HG03354 (cell line): ENCODE data around the gene FGF4.

ENCODE experiments used
- ATAC-seq: cut with Tn5 transposase; IDR thresholded peaks from one replicate; pipeline ENCODE4 v1.9.1; 2021; ENCODE audit warnings: mild to moderate bottlenecking; ENCODE audit not compliant: unreplicated experiment, poor library complexity, severe bottlenecking

FGF4 gene, protein sequence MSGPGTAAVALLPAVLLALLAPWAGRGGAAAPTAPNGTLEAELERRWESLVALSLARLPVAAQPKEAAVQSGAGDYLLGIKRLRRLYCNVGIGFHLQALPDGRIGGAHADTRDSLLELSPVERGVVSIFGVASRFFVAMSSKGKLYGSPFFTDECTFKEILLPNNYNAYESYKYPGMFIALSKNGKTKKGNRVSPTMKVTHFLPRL

DNA sequence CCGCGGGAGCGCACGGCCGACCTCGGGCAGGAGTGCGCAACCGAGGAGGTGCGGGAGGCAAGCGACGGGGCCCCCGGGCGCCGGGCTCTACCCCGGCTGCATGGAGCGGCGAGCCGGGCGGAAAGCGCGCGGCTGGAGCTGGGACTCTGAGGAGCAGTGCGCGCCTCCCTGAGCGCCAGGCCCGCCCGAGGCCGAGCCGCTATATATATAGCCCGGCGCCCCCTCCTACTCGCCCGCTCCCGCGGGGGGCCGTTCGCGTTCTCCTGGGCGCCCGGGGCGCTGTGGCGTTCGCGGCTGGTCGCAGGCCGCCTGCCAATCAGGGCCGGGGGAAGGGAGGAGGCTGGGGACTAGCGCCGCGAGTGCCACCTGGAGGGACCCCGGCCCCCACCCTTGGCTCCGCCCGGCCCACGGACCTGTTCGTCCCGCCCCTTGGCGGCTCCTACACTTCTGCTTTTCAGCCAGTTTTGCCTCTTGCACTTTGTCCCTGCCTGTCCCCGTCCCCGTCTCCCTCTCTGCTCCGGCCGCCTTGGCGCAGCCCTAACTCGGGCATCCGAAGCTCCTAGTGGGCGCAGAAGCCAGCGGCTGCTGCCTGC is at the start of gene FGF4:
Gene FGF4, minus strand, starts transcription at position 179 of the 593 bp plus-strand sequence. CDS start 257 bp downstream, outside the sequence.
- ATAC-seq, result no peak

DNA sequence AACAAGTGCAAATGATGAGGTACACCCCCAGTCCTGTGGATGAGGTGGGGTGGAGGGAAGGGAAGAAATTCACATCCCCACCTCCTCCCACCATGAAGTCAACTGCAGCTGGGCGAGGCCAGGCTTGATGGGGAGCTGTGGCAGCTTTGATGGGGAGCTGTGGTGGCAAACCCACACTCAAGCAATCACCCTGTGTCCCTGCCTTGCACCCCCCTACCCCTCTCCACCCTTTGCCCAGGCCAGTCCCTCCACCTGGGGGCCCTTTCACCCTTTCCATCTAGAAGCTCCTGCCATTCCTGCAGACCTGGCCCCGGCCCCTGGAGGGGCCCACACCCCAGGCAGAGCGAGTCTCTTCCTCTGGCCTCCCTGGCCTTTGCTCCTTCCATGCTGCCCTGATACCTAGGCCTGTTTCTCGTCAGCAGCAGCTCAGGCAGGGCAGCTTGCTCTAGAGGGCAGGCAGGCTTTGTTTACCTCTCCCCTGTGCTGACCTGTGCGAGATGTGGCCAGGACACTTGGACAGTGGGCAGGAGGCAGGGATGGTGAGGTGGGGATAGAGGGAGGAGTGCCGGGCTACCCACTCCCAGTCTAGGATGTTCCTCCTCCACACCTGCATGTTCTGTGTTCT is 48.6 kb upstream of the FGF4 start:
- ATAC-seq, result no peak

DNA sequence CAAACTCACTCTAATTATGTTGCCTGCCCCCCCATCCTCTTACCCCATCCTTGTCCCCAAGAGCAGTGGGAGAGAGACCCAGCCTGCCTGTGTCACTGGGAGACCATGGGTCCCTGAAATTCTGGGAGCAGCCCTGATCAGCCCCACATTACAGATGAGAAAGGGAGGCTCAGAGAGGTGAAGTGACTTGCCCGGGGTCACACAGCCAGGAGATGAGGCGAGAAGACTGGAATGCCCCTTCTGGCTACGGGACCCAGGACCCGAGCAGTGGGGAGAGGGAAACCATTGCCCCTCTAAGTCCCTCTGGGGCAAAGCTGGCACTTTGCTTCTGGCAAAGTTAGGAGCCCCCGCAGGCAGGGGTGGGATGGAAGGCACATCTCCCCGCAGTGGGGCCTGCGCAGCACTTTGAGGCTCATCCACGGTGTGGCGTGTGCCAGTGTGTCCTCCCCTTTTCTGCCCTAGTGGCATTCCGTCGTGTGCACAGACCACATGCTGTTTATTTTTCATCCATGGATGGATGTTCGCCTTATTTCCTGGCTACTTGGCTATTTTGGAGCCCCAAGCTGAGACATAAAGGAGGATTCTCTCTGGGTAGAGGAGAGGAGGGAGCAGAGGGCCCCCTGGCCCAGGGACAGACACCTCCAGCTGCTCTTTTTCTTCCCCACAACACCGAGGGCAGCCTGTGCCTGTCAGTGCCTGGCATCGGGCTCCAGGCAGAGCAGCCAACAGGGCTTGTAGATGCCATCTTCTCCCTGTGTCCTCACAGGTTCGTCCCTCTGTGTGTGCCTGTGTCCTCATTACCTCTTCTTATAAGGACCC is 47.7 kb upstream of the FGF4 start:
- no peak for ATAC-seq

DNA sequence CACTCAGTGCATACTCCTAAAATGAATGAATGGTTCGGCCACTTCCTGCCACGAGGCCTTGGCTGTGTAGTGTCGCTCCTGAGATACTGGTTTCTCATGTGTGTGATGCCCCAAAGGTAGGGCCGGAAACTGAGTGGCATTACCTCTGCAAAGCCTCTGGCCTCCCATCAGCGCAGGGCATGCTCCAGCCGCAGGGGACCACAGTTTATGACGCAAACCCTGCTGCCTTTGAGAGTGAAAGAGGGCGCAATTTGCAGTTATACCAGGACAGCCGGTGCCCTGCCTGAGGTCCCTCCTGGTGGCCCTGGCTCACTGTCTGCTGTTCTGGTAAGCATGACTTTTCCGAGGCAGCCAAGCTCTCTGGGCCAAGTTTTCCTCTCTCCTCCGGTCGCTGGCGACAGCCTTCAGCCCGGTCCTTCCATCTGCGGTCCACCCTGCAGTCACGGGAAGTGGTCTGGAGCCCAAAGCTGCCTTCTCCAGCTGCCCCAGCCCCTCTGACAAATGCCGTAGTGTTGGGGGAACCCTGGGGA is 46.4 kb upstream of the FGF4 start:
- ATAC-seq, result no peak

DNA sequence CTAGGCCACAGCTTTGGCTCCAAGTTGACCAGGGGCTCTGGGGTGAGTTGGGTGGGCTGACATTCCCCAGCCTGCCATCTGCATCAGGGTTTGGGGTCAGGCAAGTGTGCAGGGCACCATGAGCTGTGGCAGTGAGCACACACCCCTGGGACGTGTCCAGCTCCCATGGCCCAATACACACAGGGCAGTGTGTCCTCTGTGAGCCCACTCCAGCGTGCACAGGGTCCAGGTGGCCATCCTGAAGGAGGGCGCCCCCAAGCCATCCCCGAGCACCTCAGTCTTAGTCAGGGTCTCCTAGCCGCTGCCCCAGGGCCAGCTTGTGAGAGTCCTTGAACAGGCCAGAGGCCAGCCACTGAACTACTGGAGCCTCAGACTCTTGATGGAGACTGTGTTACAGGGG is 45.3 kb upstream of the FGF4 start:
- no peak for ATAC-seq

DNA sequence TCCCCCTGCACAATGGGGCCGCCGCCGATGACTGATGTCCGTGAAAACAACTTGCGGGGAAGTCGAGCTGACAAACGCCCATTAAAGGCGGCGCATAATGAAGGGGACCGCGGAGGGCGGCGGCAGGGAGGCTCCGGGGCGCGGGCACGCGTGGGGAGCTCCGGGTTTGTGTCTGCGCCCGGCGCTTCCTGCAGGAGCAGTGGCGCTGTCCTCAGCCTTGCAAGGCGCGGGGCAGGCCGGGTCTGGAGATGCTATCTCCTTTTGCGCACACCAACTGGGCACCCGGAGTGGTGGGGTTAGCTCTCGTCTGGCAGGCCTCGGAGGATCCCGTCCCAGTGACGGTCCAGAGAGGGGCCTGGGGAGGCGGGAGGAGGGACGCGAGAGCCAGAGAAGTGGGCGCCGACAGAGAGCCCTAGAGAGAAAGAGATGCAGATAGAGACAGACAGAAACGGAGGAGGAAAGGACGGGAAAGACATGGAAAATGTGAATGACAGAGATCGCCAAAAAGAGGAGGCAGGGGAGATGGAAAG is 44.5 kb upstream of the FGF4 start:
- ATAC-seq, result no peak

DNA sequence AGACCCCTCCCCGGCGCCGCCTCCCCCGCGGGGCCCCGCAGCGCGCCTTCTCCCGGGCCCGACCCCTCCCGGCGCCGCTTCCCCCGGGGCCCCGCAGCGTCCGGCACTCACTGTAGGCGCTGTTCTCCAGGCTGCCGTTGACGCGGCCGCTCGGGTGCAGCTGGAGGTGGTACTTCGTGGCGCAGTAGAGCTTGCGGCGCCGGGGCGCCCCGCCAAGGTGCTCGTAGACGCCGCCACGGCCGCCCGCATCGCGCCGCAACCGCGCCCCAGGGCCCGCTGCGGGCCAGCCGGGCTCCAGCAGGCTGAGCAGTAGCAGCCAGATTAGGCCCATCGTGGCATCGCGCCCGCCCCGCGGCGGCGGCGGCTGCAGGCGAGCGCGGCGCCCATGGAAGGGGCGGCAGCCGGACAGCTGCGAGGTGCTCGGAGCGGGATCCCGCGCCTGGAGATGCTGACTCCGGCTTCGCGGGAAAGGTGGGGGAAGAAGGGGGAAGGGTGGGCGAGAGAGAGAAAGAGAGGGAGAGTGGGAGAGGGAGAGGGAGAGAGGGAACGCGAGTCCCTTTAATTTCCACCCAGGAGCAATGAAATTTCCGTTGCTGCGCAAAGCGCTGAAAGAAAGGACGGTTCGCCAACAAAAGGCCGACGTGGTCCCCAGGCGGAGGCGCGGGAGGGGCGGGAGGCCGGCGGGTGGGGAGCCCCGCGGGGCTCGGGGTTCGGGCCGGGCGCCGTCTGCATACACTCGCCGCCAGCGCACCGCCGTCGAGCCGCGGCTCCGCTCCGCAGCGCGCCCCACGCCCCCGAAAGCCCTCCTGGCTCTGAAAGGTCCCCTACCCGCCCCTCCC is 43.7 kb upstream of the FGF4 start, which contains the start of gene FGF3:
Gene FGF3, minus strand, starts transcription at position 814 of the 839 bp plus-strand sequence. Its CDS starts 483 bp downstream, at position 331.
- ATAC-seq, result no peak

DNA sequence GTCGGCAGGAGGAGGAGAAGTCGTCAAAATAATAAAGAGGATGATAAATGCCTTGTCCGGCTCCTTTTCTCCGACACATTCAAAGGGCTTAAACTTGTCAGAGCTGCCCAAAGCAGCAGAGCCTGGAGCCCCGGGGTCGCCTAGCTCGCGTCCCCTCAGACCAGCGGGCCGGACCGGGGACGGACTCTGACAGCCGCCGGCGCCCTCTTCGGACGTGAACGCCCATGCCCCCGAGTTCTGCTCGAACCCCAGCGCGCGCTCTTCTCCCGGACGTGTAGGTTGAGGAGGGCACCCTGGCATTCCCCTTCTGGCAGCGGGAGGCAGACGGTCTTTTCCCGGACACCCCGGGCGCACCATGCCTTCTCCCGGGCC is 43.1 kb upstream of the FGF4 start:
- ATAC-seq, result no peak

DNA sequence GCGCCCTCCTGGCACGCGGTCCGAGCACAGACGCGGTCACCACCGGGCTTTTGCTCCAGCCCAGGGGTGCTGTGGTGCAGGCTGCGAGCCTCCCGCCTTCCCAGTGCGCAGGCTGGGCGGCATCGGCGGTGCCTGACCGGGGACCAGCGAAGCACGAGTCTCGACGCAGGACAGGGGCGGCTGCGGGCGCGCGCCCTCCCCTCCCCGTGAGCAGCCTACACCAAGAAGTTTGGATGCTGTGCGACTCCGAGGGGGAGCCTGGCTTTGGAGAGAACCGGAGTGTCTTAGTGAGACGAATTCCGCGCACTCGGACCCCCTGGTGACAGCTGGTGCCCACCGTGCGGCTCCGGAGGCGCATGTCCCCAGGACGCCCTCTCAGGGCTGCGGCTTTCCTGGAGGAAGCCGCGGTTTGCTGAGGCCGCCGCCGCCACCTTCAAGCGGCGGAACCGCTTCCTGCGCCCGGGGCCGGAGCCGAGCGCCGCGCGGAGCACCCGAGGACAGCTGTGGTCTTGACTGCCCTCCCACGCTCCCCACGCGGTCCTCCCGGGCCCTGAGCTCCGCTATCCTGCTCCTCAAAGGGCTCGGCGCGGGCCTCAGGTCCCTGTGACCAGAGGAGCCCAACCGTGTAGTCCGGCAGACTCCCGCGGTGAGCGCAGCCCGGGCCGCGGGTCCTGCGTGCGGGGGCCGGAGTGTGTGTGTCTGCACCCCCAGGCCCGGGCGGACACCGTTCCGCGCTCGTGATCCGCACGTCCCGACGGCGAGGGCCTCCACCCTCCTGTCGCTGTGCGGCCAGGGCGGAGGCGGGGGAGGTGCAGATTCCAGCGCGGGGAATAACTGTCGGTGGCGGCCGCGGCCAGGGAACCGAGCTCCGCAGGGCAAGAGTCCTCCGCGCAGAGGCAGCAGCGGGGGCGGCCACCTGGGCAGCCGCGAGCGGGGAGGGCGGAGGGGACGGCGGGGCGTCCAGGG is 42.4 kb upstream of the FGF4 start:
- ATAC-seq, result no peak

DNA sequence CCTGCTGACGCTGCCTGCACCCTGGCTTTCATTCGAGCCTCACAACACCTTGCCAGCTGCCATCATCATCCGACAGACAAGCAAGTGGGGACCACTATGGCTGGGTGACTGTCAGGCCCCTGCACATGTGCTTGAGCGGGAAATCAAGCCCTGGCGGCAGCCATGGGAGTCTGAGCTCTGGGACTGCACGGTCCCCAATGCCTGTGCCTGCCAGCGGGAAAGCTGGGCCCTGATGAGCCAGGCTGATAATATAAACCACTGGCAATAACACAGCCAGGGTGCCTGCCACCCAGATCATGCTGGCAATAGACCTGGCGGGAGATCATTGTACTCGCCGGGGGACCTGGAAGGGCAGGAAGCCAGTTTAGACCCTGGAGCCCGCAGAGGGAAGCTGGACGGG is 41.5 kb upstream of the FGF4 start:
- ATAC-seq, result no peak

DNA sequence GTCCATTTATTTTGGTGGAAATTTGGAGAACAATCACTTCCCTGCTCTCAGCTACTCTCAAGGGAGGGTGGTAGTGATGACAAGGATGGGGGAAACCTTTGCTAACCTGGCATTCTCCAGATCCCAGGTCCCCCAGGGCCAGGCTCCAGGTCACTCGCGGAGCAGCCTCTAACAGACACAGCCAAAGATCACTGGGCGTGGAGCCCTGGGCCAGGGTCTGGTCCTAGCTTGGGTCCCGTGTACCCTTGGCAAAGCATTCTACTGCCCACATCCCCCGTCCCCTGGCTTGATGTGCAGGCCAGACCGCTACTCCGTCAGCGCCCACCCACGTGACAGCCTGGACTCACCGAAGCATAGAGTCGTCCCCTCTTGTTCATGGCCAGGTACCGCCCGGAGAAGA is 40.8 kb upstream of the FGF4 start:
- no peak for ATAC-seq

DNA sequence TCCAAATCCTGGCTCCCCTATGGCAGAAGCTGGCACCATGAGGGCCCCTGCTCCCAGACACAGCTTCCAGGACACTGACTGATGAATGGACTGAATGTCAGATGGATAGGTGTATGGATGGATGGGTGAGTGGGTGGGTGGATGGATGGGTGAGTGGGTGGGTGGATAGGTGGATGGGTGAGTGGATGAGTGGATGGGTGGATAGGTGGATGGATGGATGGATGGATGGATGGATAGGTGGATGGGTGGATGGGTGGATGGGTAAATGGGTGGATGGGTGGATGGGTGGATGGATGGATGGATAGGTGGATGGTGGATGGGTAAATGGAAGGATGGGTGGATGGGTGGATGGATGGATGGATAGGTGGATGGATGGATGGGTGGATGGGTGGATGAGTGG is 39.8 kb upstream of the FGF4 start:
- no peak for ATAC-seq

DNA sequence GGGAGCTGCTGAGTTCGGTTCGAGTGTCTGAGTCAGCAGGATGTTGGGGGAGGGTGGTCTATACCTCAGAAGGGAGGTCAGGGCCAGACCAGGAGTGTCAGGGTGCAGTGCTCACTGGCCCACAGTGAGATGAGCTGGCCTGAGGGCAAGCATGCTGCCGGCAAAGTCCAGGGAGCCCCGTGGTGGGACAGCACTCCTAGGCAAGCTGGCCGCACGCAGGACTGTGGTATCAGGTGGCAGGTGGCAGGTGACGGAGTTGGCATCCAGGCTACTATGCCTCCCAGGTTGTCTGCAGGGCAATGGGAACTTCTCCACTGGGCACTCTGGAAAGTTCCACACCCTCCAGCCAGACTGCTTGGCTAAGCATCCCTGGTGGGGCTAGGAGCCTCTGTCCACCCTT is 39.3 kb upstream of the FGF4 start:
- no peak for ATAC-seq

DNA sequence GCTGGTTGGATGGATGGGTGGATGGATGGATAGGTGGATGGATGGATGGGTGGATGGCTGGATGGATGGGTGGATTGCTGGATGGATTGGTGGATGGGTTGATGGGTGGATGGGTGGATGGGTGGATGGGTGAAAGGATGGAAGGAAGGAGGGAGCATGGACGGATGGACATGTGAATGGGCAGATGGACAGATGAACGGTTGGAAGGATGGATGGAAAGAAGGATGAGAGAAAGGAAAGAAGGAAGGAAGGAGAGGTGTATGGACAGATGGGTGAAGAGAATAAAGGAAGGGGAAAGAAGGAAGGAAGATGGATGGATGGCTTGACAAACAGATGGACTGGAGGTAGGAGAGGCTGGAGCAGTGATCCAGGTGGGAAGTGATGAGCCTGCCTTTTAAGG is 38.7 kb upstream of the FGF4 start:
- ATAC-seq, result no peak

DNA sequence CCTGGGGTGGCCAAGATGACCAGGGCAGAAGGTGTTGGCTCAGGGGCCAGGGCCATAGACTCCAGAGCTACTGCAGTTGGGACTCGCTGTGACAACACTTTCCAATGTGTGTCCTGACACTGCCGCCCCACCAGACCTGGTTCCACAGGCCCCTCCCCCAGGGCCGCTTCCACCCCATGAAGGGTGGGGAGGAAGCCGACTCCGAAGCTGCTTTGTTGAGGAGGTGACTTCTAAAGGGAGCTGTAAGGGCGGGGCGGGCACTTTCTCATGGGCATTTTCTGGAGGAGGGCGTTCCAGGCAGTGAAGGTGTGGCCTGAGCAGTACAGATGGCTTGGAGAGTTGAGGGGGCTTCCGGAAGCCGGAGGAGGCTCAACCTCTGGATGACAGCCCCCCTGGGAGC is 37.8 kb upstream of the FGF4 start:
- no peak for ATAC-seq

DNA sequence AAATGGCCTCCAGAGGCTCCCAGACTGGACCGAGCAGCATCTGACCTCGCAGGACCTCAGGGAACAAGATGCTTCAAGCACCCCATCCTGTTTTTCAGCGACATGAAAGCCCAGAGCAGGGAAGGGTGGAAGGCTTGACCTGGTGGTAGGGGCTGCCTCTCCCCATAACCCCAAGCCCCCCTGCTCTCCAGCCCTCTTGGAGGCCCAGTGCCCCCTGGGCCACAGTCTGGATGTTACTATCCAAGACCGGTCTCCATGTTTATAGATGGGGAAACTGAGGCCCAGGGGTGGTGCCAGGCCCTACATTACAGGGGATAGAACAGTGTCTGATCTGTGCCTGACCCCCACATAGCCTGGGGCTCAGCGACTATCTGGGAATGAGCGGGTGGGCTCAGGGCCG is 37.1 kb upstream of the FGF4 start:
- ATAC-seq, result no peak

DNA sequence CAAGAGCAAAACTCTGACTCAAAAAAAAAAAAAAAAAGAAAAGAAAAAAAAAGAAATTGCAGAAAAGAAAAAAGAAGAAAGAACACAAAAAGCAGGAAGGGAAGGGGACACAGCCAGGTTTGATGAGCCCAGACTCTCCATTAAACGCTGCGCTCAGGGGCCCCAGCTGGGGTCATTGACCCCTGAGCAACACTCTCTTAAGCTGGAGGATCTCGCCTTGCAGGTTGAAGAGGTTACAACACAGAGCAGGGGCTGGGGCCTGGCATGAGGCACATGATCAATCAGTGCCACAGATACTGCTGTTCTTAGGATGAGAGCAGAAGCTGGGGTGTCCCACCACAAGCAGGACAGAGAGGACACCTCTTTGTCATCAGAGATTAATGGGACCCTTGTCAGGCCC is 36.3 kb upstream of the FGF4 start:
- no peak for ATAC-seq
